Stimulated activated CD4-positive, alpha-beta T cell treated with anti-CD3 and anti-CD28 coated beads, TNF-alpha, amount 100 ng/mL, for 24 hours (primary cell): ENCODE results near the gene DNAJC28.
"Not testable (repeated sequence)": the region's sequence is repeated elsewhere in the genome, so short reads cannot be mapped to it uniquely, and the experiment has no call there.

Source experiments
- DNase-seq, 3 experiments: peaks; one replicate each; pipeline ENCODE4 v3.0.0-alpha.2; 2020; ENCODE audit warnings: low read depth in 3 of 3

DNAJC28 gene

GRCh38 chr21:33491373-33492102, at the start of gene DNAJC28:
Gene DNAJC28 (minus strand): TSS chr21:33491716. CDS start chr21:33489393, 2,323 bp downstream.
- peak; percentile 84 to 93 (median 88) for DNase-seq

GRCh38 chr21:33541105-33541711, 49.7 kb upstream of the DNAJC28 start:
- DNase-seq, result no peak

GRCh38 chr21:33540711-33541104, 49.2 kb upstream of the DNAJC28 start:
- no peak for DNase-seq

- DNase-seq, result no peak
Measured at GRCh38 chr21:33539616-33540015, 48.1 kb upstream of the DNAJC28 start.

GRCh38 chr21:33537212-33537611, 45.7 kb upstream of the DNAJC28 start:
- DNase-seq, result no peak

GRCh38 chr21:33531007-33531406, 39.5 kb upstream of the DNAJC28 start:
- no peak for DNase-seq

- DNase-seq, result no peak
Measured at GRCh38 chr21:33522953-33523349, 31.4 kb upstream of the DNAJC28 start.

- DNase-seq, result no peak
Measured at GRCh38 chr21:33522297-33522952, 30.9 kb upstream of the DNAJC28 start.

- no peak for DNase-seq
Measured at GRCh38 chr21:33518899-33519298, 27.4 kb upstream of the DNAJC28 start.

- DNase-seq, result no peak
Measured at GRCh38 chr21:33514229-33514628, 22.7 kb upstream of the DNAJC28 start.

GRCh38 chr21:33512481-33512880, 21.0 kb upstream of the DNAJC28 start:
- DNase-seq, result no peak

GRCh38 chr21:33511639-33512038, 20.1 kb upstream of the DNAJC28 start:
- DNase-seq, result no peak

- no peak for DNase-seq
Measured at GRCh38 chr21:33510826-33511225, 19.3 kb upstream of the DNAJC28 start.

- DNase-seq, result not testable (repeated sequence)
Measured at GRCh38 chr21:33507003-33507402, 15.5 kb upstream of the DNAJC28 start.

GRCh38 chr21:33505833-33506232, 14.3 kb upstream of the DNAJC28 start:
- DNase-seq, result no peak

- no peak for DNase-seq
Measured at GRCh38 chr21:33496345-33496744, 4.8 kb upstream of the DNAJC28 start.

- DNase-seq, result no peak
Measured at GRCh38 chr21:33495743-33496142, 4.2 kb upstream of the DNAJC28 start.

- DNase-seq, result no peak
Measured at GRCh38 chr21:33493756-33494155, 2.2 kb upstream of the DNAJC28 start.

GRCh38 chr21:33492571-33492970, 1.1 kb upstream of the DNAJC28 start:
- DNase-seq, result no peak

- DNase-seq, result no peak
Measured at GRCh38 chr21:33490991-33491372, 534 bp downstream of the DNAJC28 start.

GRCh38 chr21:33488936-33489335, 2.6 kb downstream of the DNAJC28 start:
- DNase-seq, result no peak

GRCh38 chr21:33487996-33488395, 3.5 kb downstream of the DNAJC28 start:
- no peak for DNase-seq

GRCh38 chr21:33481314-33481943, 10.1 kb downstream of the DNAJC28 start:
- no peak for DNase-seq
